Activated T-helper 1 cell treated with Interleukin-2 at 50 U/mL for 16 hours (primary cell): ENCODE data around the gene LRRC32.

Source experiments
- DNase-seq: peaks from one replicate; pipeline ENCODE4 v3.0.0-alpha.2; 2020; ENCODE audit warnings: low read depth

LRRC32 gene

GRCh38 chr11:76662656-76663485, 7.7 kb downstream of the LRRC32 start:
- DNase-seq = no peak

GRCh38 chr11:76661834-76662434, 8.6 kb downstream of the LRRC32 start:
- DNase-seq = no peak

GRCh38 chr11:76661306-76661751, 9.2 kb downstream of the LRRC32 start:
- no peak for DNase-seq

- DNase-seq = no peak
Observed at GRCh38 chr11:76660533-76661305, 9.8 kb downstream of the LRRC32 start.

GRCh38 chr11:76659672-76660532, 10.6 kb downstream of the LRRC32 start:
- DNase-seq = no peak

- no peak for DNase-seq
Observed at GRCh38 chr11:76658651-76659650, 11.6 kb downstream of the LRRC32 start.

- DNase-seq = no peak
Observed at GRCh38 chr11:76658231-76658630, 12.3 kb downstream of the LRRC32 start.

- DNase-seq = no peak
Observed at GRCh38 chr11:76657187-76658170, 13.1 kb downstream of the LRRC32 start.

- DNase-seq = no peak
Observed at GRCh38 chr11:76656571-76657081, 13.9 kb downstream of the LRRC32 start.

- no peak for DNase-seq
Observed at GRCh38 chr11:76656050-76656531, 14.5 kb downstream of the LRRC32 start.

GRCh38 chr11:76655501-76656049, 15.0 kb downstream of the LRRC32 start:
- no peak for DNase-seq

GRCh38 chr11:76654980-76655379, 15.6 kb downstream of the LRRC32 start:
- DNase-seq = no peak

- no peak for DNase-seq
Observed at GRCh38 chr11:76654298-76654851, 16.2 kb downstream of the LRRC32 start.

GRCh38 chr11:76653674-76654284, 16.8 kb downstream of the LRRC32 start:
- DNase-seq = no peak

GRCh38 chr11:76653012-76653673, 17.4 kb downstream of the LRRC32 start:
- no peak for DNase-seq

- no peak for DNase-seq
Observed at GRCh38 chr11:76649851-76650372, 20.6 kb downstream of the LRRC32 start.

- no peak for DNase-seq
Observed at GRCh38 chr11:76649011-76649410, 21.5 kb downstream of the LRRC32 start.
